WI38 (cell line): ENCODE measurements around the gene DTX3L.
"Not testable (repeated sequence)": the region's sequence is repeated elsewhere in the genome, so short reads cannot be mapped to it uniquely, and the experiment has no call there.

Source experiments
- H3K4me3 ChIP-seq: 2 replicates; pipeline ENCODE4 v1.5.1; 2011; ENCODE audit warnings: low read depth, mild to moderate bottlenecking, control low read depth, low read length
- TF ChIP-seq, protein P1 (sequence below): IDR thresholded peaks from 2 replicates; pipeline ENCODE4 v1.5.1; 2012; ENCODE audit warnings: low read depth, mild to moderate bottlenecking, control low read depth, low read length

Gene DTX3L

DNA sequence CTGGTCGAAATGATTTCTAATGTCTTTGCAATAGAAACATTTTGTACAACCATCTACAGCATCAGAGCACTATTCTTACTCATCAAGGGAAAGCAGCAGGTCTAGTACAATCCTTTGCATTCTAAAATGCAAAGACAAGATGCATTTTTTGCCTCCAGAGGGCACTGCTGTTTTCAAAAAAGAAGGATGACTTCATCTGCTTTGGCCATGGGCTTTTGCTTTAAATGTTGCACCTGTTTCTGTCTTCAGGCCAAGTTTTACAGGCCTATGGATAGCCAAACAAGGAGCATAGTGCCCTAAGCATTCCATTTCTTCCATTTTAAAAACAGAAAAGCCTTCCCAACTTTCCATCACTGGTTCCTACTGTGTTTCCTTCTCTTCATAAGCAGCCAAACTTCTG lies 3.5 kb upstream of the DTX3L start:
- TF ChIP-seq, protein P1, sequence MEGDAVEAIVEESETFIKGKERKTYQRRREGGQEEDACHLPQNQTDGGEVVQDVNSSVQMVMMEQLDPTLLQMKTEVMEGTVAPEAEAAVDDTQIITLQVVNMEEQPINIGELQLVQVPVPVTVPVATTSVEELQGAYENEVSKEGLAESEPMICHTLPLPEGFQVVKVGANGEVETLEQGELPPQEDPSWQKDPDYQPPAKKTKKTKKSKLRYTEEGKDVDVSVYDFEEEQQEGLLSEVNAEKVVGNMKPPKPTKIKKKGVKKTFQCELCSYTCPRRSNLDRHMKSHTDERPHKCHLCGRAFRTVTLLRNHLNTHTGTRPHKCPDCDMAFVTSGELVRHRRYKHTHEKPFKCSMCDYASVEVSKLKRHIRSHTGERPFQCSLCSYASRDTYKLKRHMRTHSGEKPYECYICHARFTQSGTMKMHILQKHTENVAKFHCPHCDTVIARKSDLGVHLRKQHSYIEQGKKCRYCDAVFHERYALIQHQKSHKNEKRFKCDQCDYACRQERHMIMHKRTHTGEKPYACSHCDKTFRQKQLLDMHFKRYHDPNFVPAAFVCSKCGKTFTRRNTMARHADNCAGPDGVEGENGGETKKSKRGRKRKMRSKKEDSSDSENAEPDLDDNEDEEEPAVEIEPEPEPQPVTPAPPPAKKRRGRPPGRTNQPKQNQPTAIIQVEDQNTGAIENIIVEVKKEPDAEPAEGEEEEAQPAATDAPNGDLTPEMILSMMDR, result 0 out of 2 replicates have a peak, but pooled peaks have one; percentile 8
- no peak overlapping the region for H3K4me3 ChIP-seq

DNA sequence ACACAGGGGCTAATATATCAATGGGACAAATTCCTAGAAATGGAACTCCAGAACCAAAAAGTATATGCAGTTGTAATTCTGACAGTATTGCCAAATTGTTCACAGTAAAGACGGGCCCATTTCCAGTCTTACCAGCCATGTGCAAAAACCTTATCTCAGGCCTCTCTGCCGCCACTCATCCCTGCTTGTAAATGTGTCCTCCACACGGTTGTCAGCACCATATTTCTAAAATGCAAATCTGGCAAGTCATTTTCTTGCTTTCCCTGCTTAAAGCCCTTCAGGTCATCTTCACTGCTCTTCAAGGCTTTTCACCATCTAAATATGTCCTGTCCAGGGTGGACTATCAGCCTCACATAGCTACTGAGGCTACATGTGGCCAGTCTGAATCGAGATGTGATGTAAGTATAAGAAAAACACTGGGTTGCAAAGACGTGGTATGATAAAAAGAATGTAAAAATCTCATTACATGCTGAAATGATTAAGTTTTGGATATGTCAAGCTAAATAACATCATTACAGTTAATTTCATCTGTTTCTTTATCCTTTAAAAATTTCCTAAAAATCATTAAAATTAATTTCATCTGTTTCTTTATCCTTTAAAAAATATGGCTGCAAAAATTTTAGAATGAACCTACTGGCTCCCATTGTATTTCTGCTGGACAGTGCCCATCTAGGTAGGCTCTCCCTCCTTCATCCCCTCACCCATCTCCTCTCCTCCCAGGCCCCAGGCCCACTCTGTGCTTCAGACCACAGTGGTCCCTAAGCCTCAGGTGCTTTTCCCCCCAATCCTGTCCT lies 1.0 kb upstream of the DTX3L start:
- TF ChIP-seq, protein P1, result no peak
- H3K4me3 ChIP-seq, result peak overlapping the region; percentile 85

DNA sequence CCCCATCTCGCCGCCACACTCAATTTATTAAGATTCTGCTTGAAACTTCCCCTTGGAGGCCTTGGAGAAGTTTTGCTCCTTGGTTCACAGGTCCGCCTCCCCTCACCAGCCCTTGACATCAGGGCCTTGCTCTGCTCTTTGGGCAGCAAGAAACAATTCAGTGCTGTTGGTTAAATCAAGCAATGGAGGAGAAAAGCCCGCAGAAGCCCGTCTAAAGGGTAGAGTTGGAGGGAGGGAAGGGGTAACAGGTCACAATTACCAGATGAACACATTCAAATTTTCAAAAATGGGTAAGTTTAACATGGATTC lies 467 bp upstream of the DTX3L start:
- H3K4me3 ChIP-seq, result peak overlapping the region; percentile 85
- TF ChIP-seq, protein P1, result no peak

DNA sequence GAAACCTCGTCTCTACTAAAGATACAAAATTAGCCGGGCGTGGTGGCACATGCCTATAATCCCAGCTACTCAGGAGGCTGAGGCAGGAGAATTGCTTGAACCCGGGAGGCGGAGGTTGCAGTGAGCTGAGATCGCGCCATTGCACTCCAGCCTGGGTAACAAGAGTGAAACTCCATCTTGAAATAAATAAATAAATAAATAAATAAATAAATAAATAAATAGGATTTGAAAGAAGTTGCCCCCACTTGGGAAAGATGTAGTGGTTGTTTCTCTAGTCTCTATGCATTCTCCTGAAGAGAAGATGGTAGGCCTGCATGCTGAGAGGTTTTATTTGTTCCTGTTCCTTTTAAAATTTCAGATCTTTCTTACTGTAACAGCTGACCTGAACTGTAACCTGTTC lies 4.0 kb downstream of the DTX3L start:
- not testable (repeated sequence) for H3K4me3 ChIP-seq

DNA sequence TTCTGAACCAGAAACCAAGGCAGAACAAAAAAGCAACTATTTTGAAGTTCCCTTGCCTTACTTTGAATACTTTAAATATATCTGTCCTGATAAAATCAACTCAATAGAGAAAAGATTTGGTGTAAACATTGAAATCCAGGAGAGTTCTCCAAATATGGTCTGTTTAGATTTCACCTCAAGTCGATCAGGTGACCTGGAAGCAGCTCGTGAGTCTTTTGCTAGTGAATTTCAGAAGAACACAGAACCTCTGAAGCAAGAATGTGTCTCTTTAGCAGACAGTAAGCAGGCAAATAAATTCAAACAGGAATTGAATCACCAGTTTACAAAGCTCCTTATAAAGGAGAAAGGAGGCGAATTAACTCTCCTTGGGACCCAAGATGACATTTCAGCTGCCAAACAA lies 4.6 kb downstream of the DTX3L start:
- TF ChIP-seq, protein P1, result no peak
- no peak overlapping the region for H3K4me3 ChIP-seq

DNA sequence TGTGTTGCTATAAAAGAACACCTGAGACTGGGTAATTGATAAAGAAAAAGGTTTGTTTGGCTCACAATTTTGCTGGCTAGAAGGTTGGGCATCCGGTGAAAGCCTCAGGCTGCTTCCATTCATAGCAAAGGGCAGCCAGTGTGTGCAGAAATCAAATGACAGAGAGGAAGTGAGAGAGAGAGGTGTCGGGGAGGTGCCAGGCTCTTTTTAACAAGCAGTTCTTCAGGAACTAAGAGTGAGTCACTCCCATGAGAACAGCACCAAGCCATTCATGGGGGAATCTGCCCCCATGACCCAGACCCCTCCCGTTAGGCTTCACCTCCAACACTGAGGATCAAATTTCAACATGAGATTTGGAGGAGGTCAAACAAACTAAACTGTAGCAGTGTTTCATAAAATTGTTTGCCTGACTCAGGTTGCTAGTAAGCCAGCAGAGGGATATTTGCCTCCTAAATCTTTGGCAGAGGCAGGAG lies 8.8 kb downstream of the DTX3L start:
- TF ChIP-seq, protein P1, result no peak

DNA sequence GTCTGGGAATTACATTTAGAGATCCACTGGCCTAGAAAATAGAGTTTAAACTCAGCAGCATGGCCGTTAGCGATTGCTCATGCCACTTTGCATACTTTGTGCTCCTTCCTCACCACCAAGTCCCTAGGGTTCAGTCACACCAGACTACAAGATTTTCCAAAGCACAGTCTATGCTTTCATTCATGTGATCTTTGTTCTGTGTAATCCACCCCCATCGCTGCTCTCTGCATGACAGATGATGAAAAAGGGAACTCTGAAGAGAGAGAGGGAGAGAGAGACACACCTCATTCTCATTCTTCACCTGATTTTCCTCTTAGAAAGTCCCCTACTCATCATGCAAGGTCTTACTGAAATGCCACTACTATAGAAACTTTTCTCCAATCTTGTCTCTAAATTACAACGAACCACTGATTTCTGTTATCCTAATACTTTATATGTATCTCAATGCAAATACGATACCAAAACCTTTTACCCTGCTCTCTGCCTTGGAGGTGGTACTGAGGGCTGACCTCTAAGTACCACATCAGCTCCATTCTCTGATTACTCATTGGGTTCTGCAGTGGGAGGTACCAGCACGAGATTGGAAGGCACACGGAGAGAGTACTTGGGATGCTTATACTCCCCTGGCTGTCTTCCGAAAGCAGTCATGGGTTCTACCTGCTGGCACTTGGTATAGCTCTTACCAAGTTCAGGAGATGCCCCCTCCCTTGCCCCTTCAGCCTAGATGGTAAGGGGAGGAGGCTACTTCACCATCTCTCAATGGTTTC lies 12.2 kb downstream of the DTX3L start:
- TF ChIP-seq, protein P1, result no peak
- no peak overlapping the region for H3K4me3 ChIP-seq

More for the DNA sequence above, 8.8 kb downstream of the DTX3L start:
- no peak overlapping the region for H3K4me3 ChIP-seq
